Liver (tissue), 3 donors: ENCODE measurements around the gene HMG20B.

ENCODE experiments used
- EGR1 ChIP-seq, 2 donors: IDR thresholded peaks; 2 replicates each; pipeline ENCODE4 v1.6.1; 2016 to 2018; ENCODE audit warnings: antibody characterized with exemption in 2 of 2, low read depth in 2 of 2
- FOXA1 ChIP-seq: IDR thresholded peaks from 2 replicates; pipeline ENCODE4 v1.6.1; 2016; ENCODE audit warnings: antibody characterized with exemption
- GABPA ChIP-seq, 2 donors: IDR thresholded peaks in 1 of 2; conservative IDR thresholded peaks in 1 of 2; 2 replicates each; pipeline ENCODE4 v1.6.1; 2016; ENCODE audit warnings: antibody characterized with exemption in 2 of 2, mild to moderate bottlenecking in 1 of 2, moderate library complexity in 1 of 2
- HNF4A ChIP-seq, 2 donors: conservative IDR thresholded peaks; 2 replicates each; pipeline ENCODE4 v1.6.1; 2016; ENCODE audit warnings: antibody characterized with exemption in 2 of 2, mild to moderate bottlenecking in 2 of 2
- JUND ChIP-seq, 2 donors: IDR thresholded peaks; 2 replicates each; pipeline ENCODE4 v1.6.1; 2016; ENCODE audit warnings: antibody characterized with exemption in 2 of 2
- RAD21 ChIP-seq, 2 donors: IDR thresholded peaks; 2 replicates each; pipeline ENCODE4 v1.6.1; 2016; ENCODE audit warnings: antibody characterized with exemption in 2 of 2, mild to moderate bottlenecking in 2 of 2
- REST ChIP-seq: IDR thresholded peaks from 2 replicates; pipeline ENCODE4 v1.6.1; 2016; ENCODE audit warnings: antibody characterized with exemption, mild to moderate bottlenecking
- RXRA ChIP-seq, 2 donors: IDR thresholded peaks; 2 replicates each; pipeline ENCODE4 v1.6.1; 2017 to 2018; ENCODE audit warnings: antibody characterized with exemption in 2 of 2, mild to moderate bottlenecking in 1 of 2
- SP1 ChIP-seq: IDR thresholded peaks from 2 replicates; pipeline ENCODE4 v1.6.1; 2018; ENCODE audit warnings: antibody characterized with exemption, mild to moderate bottlenecking
- YY1 ChIP-seq: IDR thresholded peaks from 2 replicates; pipeline ENCODE4 v1.6.1; 2016; ENCODE audit warnings: antibody characterized with exemption, mild to moderate bottlenecking
- TF ChIP-seq, protein P1 (sequence below): IDR thresholded peaks from 2 replicates; pipeline ENCODE4 v1.6.1; 2016; ENCODE audit warnings: antibody characterized with exemption
- TF ChIP-seq, protein P2 (sequence below): fragments of 150-350 bp; IDR thresholded peaks from 2 replicates; pipeline ENCODE4 v1.5.1; 2017; ENCODE audit warnings: improper control_type of control experiment, low read depth, low read length; ENCODE audit not compliant: missing input control
- TF ChIP-seq, protein P3 (sequence below): IDR thresholded peaks from 2 replicates; pipeline ENCODE4 v1.6.1; 2016; ENCODE audit warnings: antibody characterized with exemption
- TF ChIP-seq, protein P4 (sequence below): IDR thresholded peaks from 2 replicates; pipeline ENCODE4 v1.6.1; 2016; ENCODE audit warnings: antibody characterized with exemption
- donor health status: healthy.
- donor health status: healthy.

DNA sequence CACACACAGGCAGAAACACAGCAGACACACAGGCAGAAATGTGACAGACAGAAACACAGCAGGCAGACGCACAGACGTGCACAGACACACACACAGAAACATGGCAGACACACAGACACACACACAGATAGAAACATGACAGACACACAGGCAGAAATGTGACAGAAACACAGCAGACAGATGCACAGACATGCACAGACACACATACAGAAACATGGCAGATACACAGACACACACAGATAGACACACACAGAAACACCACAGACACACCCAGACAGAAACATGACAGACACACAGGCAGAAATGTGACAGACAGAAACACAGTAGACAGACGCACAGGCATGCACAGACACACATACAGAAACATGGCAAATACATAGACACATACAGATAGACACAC is 32.6 kb downstream of the HMG20B start:
- TF ChIP-seq, protein P1, sequence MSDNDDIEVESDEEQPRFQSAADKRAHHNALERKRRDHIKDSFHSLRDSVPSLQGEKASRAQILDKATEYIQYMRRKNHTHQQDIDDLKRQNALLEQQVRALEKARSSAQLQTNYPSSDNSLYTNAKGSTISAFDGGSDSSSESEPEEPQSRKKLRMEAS: no peak
- TF ChIP-seq, protein P2, sequence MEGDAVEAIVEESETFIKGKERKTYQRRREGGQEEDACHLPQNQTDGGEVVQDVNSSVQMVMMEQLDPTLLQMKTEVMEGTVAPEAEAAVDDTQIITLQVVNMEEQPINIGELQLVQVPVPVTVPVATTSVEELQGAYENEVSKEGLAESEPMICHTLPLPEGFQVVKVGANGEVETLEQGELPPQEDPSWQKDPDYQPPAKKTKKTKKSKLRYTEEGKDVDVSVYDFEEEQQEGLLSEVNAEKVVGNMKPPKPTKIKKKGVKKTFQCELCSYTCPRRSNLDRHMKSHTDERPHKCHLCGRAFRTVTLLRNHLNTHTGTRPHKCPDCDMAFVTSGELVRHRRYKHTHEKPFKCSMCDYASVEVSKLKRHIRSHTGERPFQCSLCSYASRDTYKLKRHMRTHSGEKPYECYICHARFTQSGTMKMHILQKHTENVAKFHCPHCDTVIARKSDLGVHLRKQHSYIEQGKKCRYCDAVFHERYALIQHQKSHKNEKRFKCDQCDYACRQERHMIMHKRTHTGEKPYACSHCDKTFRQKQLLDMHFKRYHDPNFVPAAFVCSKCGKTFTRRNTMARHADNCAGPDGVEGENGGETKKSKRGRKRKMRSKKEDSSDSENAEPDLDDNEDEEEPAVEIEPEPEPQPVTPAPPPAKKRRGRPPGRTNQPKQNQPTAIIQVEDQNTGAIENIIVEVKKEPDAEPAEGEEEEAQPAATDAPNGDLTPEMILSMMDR: no peak
- no peak for TF ChIP-seq RXRA (IDR thresholded peaks at IDR 0.05)
- no peak for TF ChIP-seq YY1
- TF ChIP-seq JUND (IDR thresholded peaks at IDR 0.05): no peak
- no peak for TF ChIP-seq FOXA1
- TF ChIP-seq GABPA (IDR thresholded peaks at IDR 0.05 in 1 of 2, conservative IDR thresholded peaks at IDR 0.05 in 1 of 2): no peak
- TF ChIP-seq, protein P3, sequence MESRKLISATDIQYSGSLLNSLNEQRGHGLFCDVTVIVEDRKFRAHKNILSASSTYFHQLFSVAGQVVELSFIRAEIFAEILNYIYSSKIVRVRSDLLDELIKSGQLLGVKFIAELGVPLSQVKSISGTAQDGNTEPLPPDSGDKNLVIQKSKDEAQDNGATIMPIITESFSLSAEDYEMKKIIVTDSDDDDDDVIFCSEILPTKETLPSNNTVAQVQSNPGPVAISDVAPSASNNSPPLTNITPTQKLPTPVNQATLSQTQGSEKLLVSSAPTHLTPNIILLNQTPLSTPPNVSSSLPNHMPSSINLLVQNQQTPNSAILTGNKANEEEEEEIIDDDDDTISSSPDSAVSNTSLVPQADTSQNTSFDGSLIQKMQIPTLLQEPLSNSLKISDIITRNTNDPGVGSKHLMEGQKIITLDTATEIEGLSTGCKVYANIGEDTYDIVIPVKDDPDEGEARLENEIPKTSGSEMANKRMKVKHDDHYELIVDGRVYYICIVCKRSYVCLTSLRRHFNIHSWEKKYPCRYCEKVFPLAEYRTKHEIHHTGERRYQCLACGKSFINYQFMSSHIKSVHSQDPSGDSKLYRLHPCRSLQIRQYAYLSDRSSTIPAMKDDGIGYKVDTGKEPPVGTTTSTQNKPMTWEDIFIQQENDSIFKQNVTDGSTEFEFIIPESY: no peak
- no peak for TF ChIP-seq EGR1 (IDR thresholded peaks at IDR 0.05; ENCODE audit: low read depth in 2 of 2)
- TF ChIP-seq REST: no peak
- no peak for TF ChIP-seq SP1
- TF ChIP-seq, protein P4, sequence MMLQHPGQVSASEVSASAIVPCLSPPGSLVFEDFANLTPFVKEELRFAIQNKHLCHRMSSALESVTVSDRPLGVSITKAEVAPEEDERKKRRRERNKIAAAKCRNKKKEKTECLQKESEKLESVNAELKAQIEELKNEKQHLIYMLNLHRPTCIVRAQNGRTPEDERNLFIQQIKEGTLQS: no peak
- TF ChIP-seq HNF4A (conservative IDR thresholded peaks at IDR 0.05): no peak
- no peak for TF ChIP-seq RAD21 (IDR thresholded peaks at IDR 0.05)
